Retinal pigment epithelial cell (primary cell): ENCODE results near the gene ERMAP.

ENCODE experiments used
- DNase-seq: peaks from one replicate; pipeline ENCODE4 v3.0.0-alpha.2; 2010; ENCODE audit warnings: low read depth
- H3K4me3 ChIP-seq: 2 replicates; pipeline ENCODE4 v1.5.1; 2011; ENCODE audit warnings: mild to moderate bottlenecking, low read length, control low read depth, moderate library complexity
- TF ChIP-seq, protein P1 (sequence below): conservative IDR thresholded peaks from 2 replicates; pipeline ENCODE4 v1.5.1; 2011; ENCODE audit warnings: low read depth, low read length, control low read depth, inconsistent platforms

The ERMAP gene

GRCh38 chr1:42786097-42786496, 30.8 kb upstream of the ERMAP start:
- no peak for DNase-seq
- TF ChIP-seq, protein P1, sequence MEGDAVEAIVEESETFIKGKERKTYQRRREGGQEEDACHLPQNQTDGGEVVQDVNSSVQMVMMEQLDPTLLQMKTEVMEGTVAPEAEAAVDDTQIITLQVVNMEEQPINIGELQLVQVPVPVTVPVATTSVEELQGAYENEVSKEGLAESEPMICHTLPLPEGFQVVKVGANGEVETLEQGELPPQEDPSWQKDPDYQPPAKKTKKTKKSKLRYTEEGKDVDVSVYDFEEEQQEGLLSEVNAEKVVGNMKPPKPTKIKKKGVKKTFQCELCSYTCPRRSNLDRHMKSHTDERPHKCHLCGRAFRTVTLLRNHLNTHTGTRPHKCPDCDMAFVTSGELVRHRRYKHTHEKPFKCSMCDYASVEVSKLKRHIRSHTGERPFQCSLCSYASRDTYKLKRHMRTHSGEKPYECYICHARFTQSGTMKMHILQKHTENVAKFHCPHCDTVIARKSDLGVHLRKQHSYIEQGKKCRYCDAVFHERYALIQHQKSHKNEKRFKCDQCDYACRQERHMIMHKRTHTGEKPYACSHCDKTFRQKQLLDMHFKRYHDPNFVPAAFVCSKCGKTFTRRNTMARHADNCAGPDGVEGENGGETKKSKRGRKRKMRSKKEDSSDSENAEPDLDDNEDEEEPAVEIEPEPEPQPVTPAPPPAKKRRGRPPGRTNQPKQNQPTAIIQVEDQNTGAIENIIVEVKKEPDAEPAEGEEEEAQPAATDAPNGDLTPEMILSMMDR, result no peak
- no peak overlapping the region for H3K4me3 ChIP-seq

DNA sequence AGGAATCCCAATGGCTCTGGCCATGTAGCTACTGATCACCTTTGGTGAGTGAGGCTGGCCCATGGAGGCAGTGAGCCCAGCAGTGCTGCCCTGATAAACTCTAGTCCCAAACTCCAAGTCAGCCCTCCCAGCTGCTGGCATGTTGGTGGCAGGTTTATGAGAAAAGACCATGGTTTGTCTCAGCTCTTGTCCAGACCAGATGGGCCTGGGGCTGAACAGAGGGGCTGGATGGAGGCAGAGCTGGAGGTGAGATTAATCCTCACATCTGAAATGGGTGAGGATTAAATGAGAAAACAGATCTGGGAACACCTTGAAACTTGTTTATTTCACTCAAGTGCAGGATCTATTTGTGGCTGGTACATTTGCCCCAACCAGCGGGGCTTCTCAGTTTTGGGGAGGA, 28.9 kb upstream of the ERMAP start:
- TF ChIP-seq, protein P1, result no peak
- DNase-seq, result no peak
- no peak overlapping the region for H3K4me3 ChIP-seq

GRCh38 chr1:42793824-42794223, 23.1 kb upstream of the ERMAP start:
- DNase-seq, result no peak
- TF ChIP-seq, protein P1, result no peak
- no peak overlapping the region for H3K4me3 ChIP-seq

GRCh38 chr1:42797414-42797813, 19.5 kb upstream of the ERMAP start:
- TF ChIP-seq, protein P1, result no peak

DNA sequence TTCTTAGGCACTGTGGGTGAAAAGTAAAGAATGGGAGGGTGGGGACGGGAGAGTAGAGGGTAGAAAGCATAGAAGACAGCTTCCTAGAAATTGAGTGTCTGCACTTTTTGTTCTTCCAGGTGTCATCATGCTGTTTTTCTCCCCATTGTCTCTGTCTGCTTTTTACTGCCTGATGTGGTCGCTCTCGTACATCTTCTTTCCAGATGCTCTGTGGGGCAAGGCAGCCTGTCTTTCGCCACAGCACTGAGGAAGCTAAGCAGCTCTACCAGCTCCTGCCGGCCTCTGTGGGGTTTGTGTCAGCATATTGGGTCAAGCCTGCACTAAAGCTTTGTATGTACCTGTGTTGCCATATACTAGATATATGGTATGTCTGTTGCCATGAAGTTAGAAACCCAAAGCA, 18.9 kb upstream of the ERMAP start:
- DNase-seq, result no peak
- no peak overlapping the region for H3K4me3 ChIP-seq
- TF ChIP-seq, protein P1, result no peak

More at GRCh38 chr1:42797414-42797813, 19.5 kb upstream of the ERMAP start:
- H3K4me3 ChIP-seq, result no peak overlapping the region
- DNase-seq, result no peak

GRCh38 chr1:42801832-42802473, 15.0 kb upstream of the ERMAP start:
- DNase-seq, result no peak
- TF ChIP-seq, protein P1, result no peak
- H3K4me3 ChIP-seq, result no peak overlapping the region

DNA sequence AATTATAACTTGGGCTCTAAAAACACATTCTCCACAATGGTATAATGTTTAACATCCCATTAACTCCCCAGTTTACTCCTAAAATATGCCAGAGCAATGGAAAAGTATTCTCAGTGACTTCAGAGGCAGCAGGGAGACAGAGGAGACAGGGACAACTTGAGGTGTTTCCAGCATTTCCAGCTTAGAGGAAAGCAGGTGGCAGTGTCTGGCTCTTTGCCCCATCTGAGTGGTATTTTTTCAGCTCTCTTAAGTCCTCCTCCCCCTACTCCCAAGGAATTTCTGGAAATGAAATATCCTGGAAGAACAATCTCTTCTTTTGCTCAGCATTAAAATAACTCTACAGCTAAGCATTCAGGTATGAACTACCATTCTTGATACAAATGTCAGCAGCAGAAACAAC, 10.8 kb upstream of the ERMAP start:
- no peak for DNase-seq
- H3K4me3 ChIP-seq, result no peak overlapping the region
- TF ChIP-seq, protein P1, result no peak
